Adipocyte (in vitro differentiated cells): Measurements from ENCODE around the gene TRIO.

Experiments used
- DNase-seq: peaks from one replicate; pipeline ENCODE4 v3.0.0-alpha.2; 2015; ENCODE audit warnings: low read depth
- H3K27me3 ChIP-seq: replicated peaks from 2 replicates; pipeline ENCODE4 v1.7.0; 2013; ENCODE audit warnings: mild to moderate bottlenecking, low read length, moderate library complexity; ENCODE audit not compliant: control insufficient read depth, insufficient read depth
- H3K36me3 ChIP-seq: 2 replicates; pipeline ENCODE4 v1.7.0; 2013; ENCODE audit warnings: low read length, mild to moderate bottlenecking, moderate library complexity; ENCODE audit not compliant: control insufficient read depth, insufficient read depth, severe bottlenecking
- H3K4me1 ChIP-seq: 2 replicates; pipeline ENCODE4 v1.7.0; 2013; ENCODE audit warnings: mild to moderate bottlenecking, low read length, moderate library complexity; ENCODE audit not compliant: control insufficient read depth, insufficient read depth
- H3K4me3 ChIP-seq: 2 replicates; pipeline ENCODE4 v1.7.0; 2013; ENCODE audit warnings: mild to moderate bottlenecking, low read length, moderate library complexity
- H3K9ac ChIP-seq: 2 replicates; pipeline ENCODE4 v1.7.0; 2013; ENCODE audit warnings: mild to moderate bottlenecking, low read length, moderate library complexity
- H3K9me3 ChIP-seq: 2 replicates; pipeline ENCODE4 v1.7.0; 2013; ENCODE audit warnings: mild to moderate bottlenecking, low read length, moderate library complexity; ENCODE audit not compliant: control insufficient read depth

The TRIO gene

GRCh38 chr5:14222206-14222605, 79.1 kb downstream of the TRIO start:
- Histone ChIP-seq H3K9ac (no peak overlapping the region), H3K36me3 (peaks cover 5% of the 10 kb centered on the region), H3K4me1 (peaks cover 42% of the 10 kb centered on the region), H3K9me3 (no peaks in the 10 kb centered on the region), H3K4me3 (no peak overlapping the region), H3K27me3 (no peaks in the 10 kb centered on the region)
- DNase-seq: no peak

GRCh38 chr5:14223372-14223771, 80.2 kb downstream of the TRIO start:
- Histone ChIP-seq H3K4me3 (no peak overlapping the region), H3K4me1 (peaks cover 40% of the 10 kb centered on the region), H3K9ac (no peak overlapping the region), H3K27me3 (no peaks in the 10 kb centered on the region), H3K9me3 (no peaks in the 10 kb centered on the region), H3K36me3 (peaks cover 5% of the 10 kb centered on the region)
- no peak for DNase-seq

- Histone ChIP-seq H3K4me3 (no peak overlapping the region), H3K9me3 (no peaks in the 10 kb centered on the region), H3K36me3 (peaks cover 8% of the 10 kb centered on the region), H3K4me1 (peaks cover 25% of the 10 kb centered on the region), H3K27me3 (no peaks in the 10 kb centered on the region), H3K9ac (no peak overlapping the region)
- no peak for DNase-seq
Measured at GRCh38 chr5:14225173-14225834, 82.2 kb downstream of the TRIO start.

GRCh38 chr5:14226149-14226548, 83.0 kb downstream of the TRIO start:
- Histone ChIP-seq H3K36me3 (peaks cover 8% of the 10 kb centered on the region), H3K9ac (no peak overlapping the region), H3K9me3 (no peaks in the 10 kb centered on the region), H3K4me3 (no peak overlapping the region), H3K27me3 (no peaks in the 10 kb centered on the region), H3K4me1 (peaks cover 20% of the 10 kb centered on the region)
- DNase-seq: no peak

GRCh38 chr5:14226554-14226953, 83.4 kb downstream of the TRIO start:
- H3K4me3 ChIP-seq: no peak overlapping the region
- H3K36me3 ChIP-seq: peaks cover 8% of the 10 kb centered on the region
- H3K9me3 ChIP-seq: no peaks in the 10 kb centered on the region
- H3K9ac ChIP-seq: no peak overlapping the region
- H3K4me1 ChIP-seq: peaks cover 19% of the 10 kb centered on the region
- no peaks in the 10 kb centered on the region for H3K27me3 ChIP-seq
- no peak for DNase-seq

- Histone ChIP-seq H3K36me3 (peaks cover 8% of the 10 kb centered on the region), H3K27me3 (no peaks in the 10 kb centered on the region), H3K4me3 (no peak overlapping the region), H3K9ac (no peak overlapping the region), H3K9me3 (no peaks in the 10 kb centered on the region), H3K4me1 (peaks cover 19% of the 10 kb centered on the region)
- DNase-seq: no peak
Measured at GRCh38 chr5:14226992-14227391, 83.8 kb downstream of the TRIO start.

- no peak for DNase-seq
- no peaks in the 10 kb centered on the region for H3K27me3 ChIP-seq
- no peaks in the 10 kb centered on the region for H3K9me3 ChIP-seq
- peaks cover 8% of the 10 kb centered on the region for H3K36me3 ChIP-seq
- H3K4me1 ChIP-seq: peaks cover 19% of the 10 kb centered on the region
- H3K4me3 ChIP-seq: no peak overlapping the region
- no peak overlapping the region for H3K9ac ChIP-seq
Measured at GRCh38 chr5:14227513-14227912, 84.4 kb downstream of the TRIO start.

- peaks cover 8% of the 10 kb centered on the region for H3K36me3 ChIP-seq
- DNase-seq: no peak
- H3K9ac ChIP-seq: no peak overlapping the region
- H3K9me3 ChIP-seq: no peaks in the 10 kb centered on the region
- peaks cover 19% of the 10 kb centered on the region for H3K4me1 ChIP-seq
- no peaks in the 10 kb centered on the region for H3K27me3 ChIP-seq
- no peak overlapping the region for H3K4me3 ChIP-seq
Measured at GRCh38 chr5:14228219-14228618, 85.1 kb downstream of the TRIO start.

GRCh38 chr5:14229181-14229580, 86.0 kb downstream of the TRIO start:
- Histone ChIP-seq H3K27me3 (no peaks in the 10 kb centered on the region), H3K4me1 (peaks cover 20% of the 10 kb centered on the region), H3K9me3 (no peaks in the 10 kb centered on the region), H3K4me3 (no peak overlapping the region), H3K9ac (no peak overlapping the region), H3K36me3 (peaks cover 8% of the 10 kb centered on the region)
- no peak for DNase-seq

GRCh38 chr5:14229734-14230133, 86.6 kb downstream of the TRIO start:
- H3K4me1 ChIP-seq: peaks cover 25% of the 10 kb centered on the region
- peaks cover 8% of the 10 kb centered on the region for H3K36me3 ChIP-seq
- no peaks in the 10 kb centered on the region for H3K27me3 ChIP-seq
- H3K4me3 ChIP-seq: no peak overlapping the region
- no peak overlapping the region for H3K9ac ChIP-seq
- no peak for DNase-seq
- no peaks in the 10 kb centered on the region for H3K9me3 ChIP-seq

- no peak overlapping the region for H3K9ac ChIP-seq
- peaks cover 25% of the 10 kb centered on the region for H3K4me1 ChIP-seq
- H3K27me3 ChIP-seq: no peaks in the 10 kb centered on the region
- DNase-seq: no peak
- peaks cover 8% of the 10 kb centered on the region for H3K36me3 ChIP-seq
- no peaks in the 10 kb centered on the region for H3K9me3 ChIP-seq
- no peak overlapping the region for H3K4me3 ChIP-seq
Measured at GRCh38 chr5:14231156-14231555, 88.0 kb downstream of the TRIO start.

GRCh38 chr5:14231890-14232289, 88.7 kb downstream of the TRIO start:
- no peak overlapping the region for H3K4me3 ChIP-seq
- H3K9ac ChIP-seq: no peak overlapping the region
- H3K27me3 ChIP-seq: no peaks in the 10 kb centered on the region
- H3K36me3 ChIP-seq: peaks cover 6% of the 10 kb centered on the region
- no peak for DNase-seq
- H3K9me3 ChIP-seq: no peaks in the 10 kb centered on the region
- peaks cover 25% of the 10 kb centered on the region for H3K4me1 ChIP-seq
